HTERT RPE-1 (cell line): ENCODE data around the gene SFXN3.

ENCODE experiments used
- in situ Hi-C: fragments of 300-500 bp; cut with MboI; formaldehyde crosslinking; loops from 4 replicates; pipeline ENCODE4 v1.14.3; 2020; ENCODE audit warnings: low sequenced_read_pairs

Gene SFXN3

GRCh38 chr10:100999742-101000126 is 31.3 kb upstream of the SFXN3 start, which contains the start of gene LZTS2:
Gene LZTS2 (plus strand): TSS chr10:100999808. CDS start chr10:101002539, 2,731 bp downstream.
- in situ Hi-C loops: no loop called here

GRCh38 chr10:101000127-101000914 is 30.7 kb upstream of the SFXN3 start:
- in situ Hi-C loops: no loop called here

GRCh38 chr10:101000915-101001658 is 29.9 kb upstream of the SFXN3 start:
- in situ Hi-C loops: no loop called here

- in situ Hi-C loops: no loop called here
Observed at GRCh38 chr10:101001659-101002035, 29.4 kb upstream of the SFXN3 start.

- in situ Hi-C loops: no loop called here
Observed at GRCh38 chr10:101002456-101002855, 28.6 kb upstream of the SFXN3 start.

GRCh38 chr10:101003639-101004206 is 27.3 kb upstream of the SFXN3 start:
- in situ Hi-C loops: no loop called here

GRCh38 chr10:101005361-101005760 is 25.7 kb upstream of the SFXN3 start:
- in situ Hi-C loops: no loop called here

GRCh38 chr10:101005869-101006567 is 25.0 kb upstream of the SFXN3 start:
- in situ Hi-C loops: no loop called here

- in situ Hi-C loops: no loop called here
Observed at GRCh38 chr10:101006593-101007098, 24.4 kb upstream of the SFXN3 start.

GRCh38 chr10:101007099-101007711 is 23.8 kb upstream of the SFXN3 start:
- in situ Hi-C loops: no loop called here

- in situ Hi-C loops: no loop called here
Observed at GRCh38 chr10:101007915-101008822, 22.9 kb upstream of the SFXN3 start.

- in situ Hi-C loops: no loop called here
Observed at GRCh38 chr10:101008823-101009423, 22.1 kb upstream of the SFXN3 start.

GRCh38 chr10:101010329-101010728 is 20.7 kb upstream of the SFXN3 start:
- in situ Hi-C loops: no loop called here

- in situ Hi-C loops: no loop called here
Observed at GRCh38 chr10:101011517-101012423, 19.3 kb upstream of the SFXN3 start.

- in situ Hi-C loops: no loop called here
Observed at GRCh38 chr10:101012525-101013364, 18.3 kb upstream of the SFXN3 start.

GRCh38 chr10:101013365-101013825 is 17.6 kb upstream of the SFXN3 start:
- in situ Hi-C loops: no loop called here

GRCh38 chr10:101014230-101014884 is 16.7 kb upstream of the SFXN3 start:
- in situ Hi-C loops: no loop called here
